Sigmoid colon (tissue), 7 donors: Measurements from ENCODE around the gene ABCC9. TPM values are rescaled to one million over a fixed set of nuclear protein-coding genes. Genes with fewer than 3 reads are reported as not detected.

Source experiments
- DNase-seq: peaks from one replicate; pipeline ENCODE4 v3.0.0-alpha.2; 2019
- H3K27ac ChIP-seq, 4 donors: fragments of 200-600 bp; sonication (generic); one replicate each; pipeline ENCODE4 v1.5.1; 2016 to 2019; ENCODE audit warnings: mild to moderate bottlenecking in 1 of 4
- H3K27me3 ChIP-seq, 3 donors: fragments of 200-600 bp; sonication (generic); one replicate each; pipeline ENCODE4 v1.5.1; 2019; ENCODE audit warnings: mild to moderate bottlenecking in 1 of 3
- H3K36me3 ChIP-seq, 4 donors: fragments of 200-600 bp; sonication (generic); one replicate each; pipeline ENCODE4 v1.5.1; 2016 to 2019
- H3K4me1 ChIP-seq, 4 donors: fragments of 200-600 bp; sonication (generic); one replicate each; pipeline ENCODE4 v1.5.1; 2017 to 2019
- H3K4me3 ChIP-seq, 4 donors: fragments of 200-600 bp; sonication (generic); one replicate each; pipeline ENCODE4 v1.5.1; 2017 to 2019; ENCODE audit warnings: mild to moderate bottlenecking in 2 of 4, moderate library complexity in 1 of 4
- H3K9me3 ChIP-seq, 4 donors: fragments of 200-600 bp in 3 of 4; sonication (generic) in 3 of 4; one replicate each; pipeline versions ENCODE4 v1.5.1 to v1.6.1; 2013 to 2019
- CTCF ChIP-seq, 4 experiments: fragments of 450-650 bp in 3 of 4; fragments of 200-600 bp in 1 of 4; IDR thresholded peaks; one replicate each; pipeline ENCODE4 v1.5.1; 2016 to 2019; ENCODE audit warnings: antibody characterized with exemption in 4 of 4, mild to moderate bottlenecking in 3 of 4, moderate library complexity in 2 of 4
- EP300 ChIP-seq, 4 donors: sonication (generic); formaldehyde crosslinking; IDR thresholded peaks; one replicate each; pipeline ENCODE4 v1.6.1; 2017; ENCODE audit warnings: antibody characterized with exemption in 4 of 4
- POLR2A ChIP-seq, 2 donors: fragments of 450-650 bp; IDR thresholded peaks; one replicate each; pipeline ENCODE4 v1.6.1; 2016; ENCODE audit warnings: antibody characterized with exemption in 2 of 2, mild to moderate bottlenecking in 2 of 2, moderate library complexity in 2 of 2
- POLR2AphosphoS5 ChIP-seq, 4 donors: sonication (generic); formaldehyde crosslinking; IDR thresholded peaks; one replicate each; pipeline ENCODE4 v1.6.1; 2017; ENCODE audit warnings: antibody characterized with exemption in 4 of 4
- WGBS, 2 donors: extraction: QIAGEN DNeasy Blood & Tissue Kit; methylation state at CpG; one replicate each; pipeline ENCODE4 v1.1.7; 2013; 5-methylcytosine and 5-hydroxymethylcytosine counted together
- intact Hi-C: fragments of 100-400 bp; cut with DNase I; formaldehyde crosslinking; loops from one replicate; pipeline ENCODE4 v1.15.1; 2023
- polyA plus RNA-seq, 3 donors: library from polyadenylated mRNA; stranded (reverse); fragments of 200-250 nt; gene quantifications; one replicate each; pipeline ENCODE4 v1.2.3, GENCODE V29; 2013
- total RNA-seq, 4 donors: library from RNA; depleted of rRNA; stranded (reverse); fragments of >200 nt; gene quantifications; one replicate each; pipeline ENCODE4 v1.1.0, GENCODE V29; 2016
- donor health status: healthy with polysubstance abuse.
- donor health status: Bipolar disorder and iron deficiency.
- donor health status: healthy.

The ABCC9 gene
- total and polyA plus RNA-seq, 7 donors: 0.23 to 39.2 (median 28.2) TPM

GRCh38 chr12:21912318-21912717 lies 28.9 kb downstream of the ABCC9 start:
- Histone ChIP-seq H3K27me3 (no peaks in the 10 kb centered on the region), H3K9me3 (no peaks in the 10 kb centered on the region), H3K4me3 (no peak overlapping the region), H3K27ac (no peak overlapping the region), H3K36me3 (peaks cover 0 to 27% (median 0%) of the 10 kb centered on the region in 4 donors), H3K4me1 (no peaks in the 10 kb centered on the region)
- DNase-seq: no peak
- intact Hi-C loops: no loop called here
- WGBS, 2 donors: 64 to 73% methylated on average over 3 of the region's 3 CpGs
- no peak for TF ChIP-seq CTCF (IDR thresholded peaks at IDR 0.05)
- no peak for TF ChIP-seq EP300 (IDR thresholded peaks at IDR 0.05)

DNA sequence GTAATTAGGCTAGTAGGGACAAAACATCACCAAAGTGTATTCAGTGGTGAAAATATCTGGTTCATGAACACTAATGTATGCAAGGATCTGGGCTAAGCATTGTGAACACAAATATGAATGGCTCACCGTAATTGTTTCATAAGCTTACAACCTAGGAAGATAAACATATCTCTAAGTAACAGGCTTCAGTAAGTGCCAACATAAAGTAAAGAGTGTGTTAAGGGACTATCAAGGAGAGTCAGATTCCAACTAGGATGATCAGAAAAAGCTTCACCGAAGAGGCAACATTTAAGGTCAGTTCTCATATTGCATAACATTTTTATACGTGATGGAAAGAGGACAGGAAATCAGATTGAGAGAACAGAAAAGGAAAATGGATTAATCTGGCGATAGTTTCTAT lies 29.4 kb downstream of the ABCC9 start:
- DNase-seq: no peak
- intact Hi-C loops: no loop called here
- no peaks in the 10 kb centered on the region for H3K4me1 ChIP-seq
- peaks cover 0 to 32% (median 2%) of the 10 kb centered on the region in 4 donors for H3K36me3 ChIP-seq
- no peaks in the 10 kb centered on the region for H3K27me3 ChIP-seq
- no peaks in the 10 kb centered on the region for H3K9me3 ChIP-seq
- no peak overlapping the region for H3K27ac ChIP-seq
- WGBS, 2 donors: 83 to 89% methylated on average over 4 of the region's 4 CpGs
- TF ChIP-seq POLR2A (IDR thresholded peaks at IDR 0.05) (no peak), POLR2AphosphoS5 (IDR thresholded peaks at IDR 0.05) (no peak), CTCF (IDR thresholded peaks at IDR 0.05) (no peak), EP300 (IDR thresholded peaks at IDR 0.05) (no peak)
- H3K4me3 ChIP-seq: no peak overlapping the region

GRCh38 chr12:21910657-21911056 lies 30.6 kb downstream of the ABCC9 start:
- DNase-seq: no peak
- Histone ChIP-seq H3K4me1 (no peaks in the 10 kb centered on the region), H3K9me3 (no peaks in the 10 kb centered on the region), H3K27me3 (no peaks in the 10 kb centered on the region), H3K36me3 (peaks cover 0 to 43% (median 3%) of the 10 kb centered on the region in 4 donors), H3K27ac (no peak overlapping the region), H3K4me3 (no peak overlapping the region)
- no peak for TF ChIP-seq EP300 (IDR thresholded peaks at IDR 0.05)
- no peak for TF ChIP-seq CTCF (IDR thresholded peaks at IDR 0.05)
- TF ChIP-seq POLR2A (IDR thresholded peaks at IDR 0.05): no peak
- TF ChIP-seq POLR2AphosphoS5 (IDR thresholded peaks at IDR 0.05): no peak
- intact Hi-C loops: no loop called here
- 63 to 82% methylated on average over 6 of the region's 6 CpGs for WGBS, 2 donors

GRCh38 chr12:21907948-21908837 lies 33.0 kb downstream of the ABCC9 start:
- DNase-seq: no peak
- H3K4me1 ChIP-seq: no peaks in the 10 kb centered on the region
- intact Hi-C loops: no loop called here
- no peak overlapping the region for H3K27ac ChIP-seq
- H3K36me3 ChIP-seq: peaks cover 0 to 50% (median 3%) of the 10 kb centered on the region in 4 donors
- WGBS, 2 donors: 66 to 84% methylated on average over 6 of the region's 6 CpGs
- no peak overlapping the region for H3K4me3 ChIP-seq
- no peaks in the 10 kb centered on the region for H3K9me3 ChIP-seq
- H3K27me3 ChIP-seq: no peaks in the 10 kb centered on the region
- no peak for TF ChIP-seq CTCF (IDR thresholded peaks at IDR 0.05)
- no peak for TF ChIP-seq EP300 (IDR thresholded peaks at IDR 0.05)
